IPS DF 6.9 (cell line): Measurements from ENCODE around the gene SULT1A4.
"Not testable (repeated sequence)": the region's sequence is repeated elsewhere in the genome, so short reads cannot be mapped to it uniquely, and the experiment has no call there.

Source experiments
- DNase-seq: peaks from one replicate; pipeline ENCODE4 v3.0.0-alpha.2; 2013; ENCODE audit warnings: low read depth, low spot score
- H3K27ac ChIP-seq: one replicate; pipeline ENCODE4 v1.5.1; 2013; ENCODE audit warnings: low read length, control low read depth
- H3K27me3 ChIP-seq: 2 replicates; pipeline ENCODE4 v1.6.1; 2013; ENCODE audit warnings: mild to moderate bottlenecking, low read length; ENCODE audit not compliant: control insufficient read depth, insufficient read depth
- H3K36me3 ChIP-seq: 2 replicates; pipeline ENCODE4 v1.6.1; 2013; ENCODE audit warnings: low read length; ENCODE audit not compliant: control insufficient read depth, insufficient read depth
- H3K4me1 ChIP-seq: 2 replicates; pipeline ENCODE4 v1.6.1; 2013; ENCODE audit warnings: low read length; ENCODE audit not compliant: control insufficient read depth, insufficient read depth
- H3K4me3 ChIP-seq: 2 replicates; pipeline ENCODE4 v1.5.1; 2013; ENCODE audit warnings: mild to moderate bottlenecking, low read length
- H3K9me3 ChIP-seq: 2 replicates; pipeline ENCODE4 v1.6.1; 2013; ENCODE audit warnings: low read length, inconsistent platforms; ENCODE audit not compliant: control insufficient read depth, insufficient read depth
- WGBS: extraction: QIAGEN DNeasy Blood & Tissue Kit; methylation state at CpG from one replicate; pipeline ENCODE4 v1.1.7; 2013; ENCODE audit warnings: mixed read lengths, missing lambda C conversion rate; ENCODE audit not compliant: insufficient read length, insufficient coverage; 5-methylcytosine and 5-hydroxymethylcytosine counted together

The SULT1A4 gene

DNA sequence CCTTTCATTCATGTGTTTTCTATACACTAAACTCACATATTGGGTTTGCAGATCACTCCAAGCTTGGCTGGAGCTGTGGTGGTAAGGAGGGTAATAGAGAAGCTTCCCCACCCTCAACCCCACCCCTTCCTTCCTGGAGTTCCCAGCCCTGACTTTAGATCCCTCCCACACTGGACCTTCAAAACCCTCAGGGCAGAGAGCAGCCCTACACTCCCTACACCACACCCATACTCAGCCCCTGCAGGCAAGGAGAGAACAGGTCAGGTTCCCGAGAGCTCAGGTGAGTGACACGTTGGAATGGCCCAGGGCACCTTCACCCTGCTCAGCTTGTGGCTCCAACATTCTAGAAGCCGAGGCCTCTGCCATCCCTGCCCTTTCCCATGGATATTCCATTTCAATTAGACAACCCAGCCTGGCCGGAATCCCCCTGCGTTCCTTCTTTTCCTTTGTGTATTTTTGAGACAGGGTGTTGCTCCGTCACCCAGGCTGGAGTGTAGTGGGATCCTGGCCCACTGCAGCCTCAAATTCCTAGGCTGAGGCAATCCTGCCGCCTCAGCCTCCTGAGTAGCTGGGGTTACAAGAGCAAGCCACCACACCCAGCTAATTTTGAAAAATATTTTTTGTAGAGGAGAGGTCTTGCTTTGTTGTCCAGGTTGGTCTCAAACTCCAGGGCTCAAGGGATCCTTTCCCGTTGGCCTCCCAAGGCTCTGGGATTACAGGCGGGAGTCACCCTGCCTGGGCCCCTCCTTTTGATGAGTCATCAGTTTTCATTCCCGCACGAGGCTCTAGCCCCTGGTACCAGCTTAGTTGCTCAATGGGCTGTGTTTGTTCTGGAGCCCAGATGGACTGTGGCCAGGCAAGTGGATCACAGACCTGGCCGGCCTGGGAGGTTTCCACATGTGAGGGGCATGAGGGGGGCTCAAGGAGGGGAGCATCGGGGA is at the start of gene SULT1A4:
SULT1A4 (plus strand) TSS at position 208 of the 941 bp plus-strand sequence. CDS start 1,473 bp downstream, outside the sequence.
- not testable (repeated sequence) for H3K27me3 ChIP-seq, H3K4me3 ChIP-seq, H3K4me1 ChIP-seq, H3K27ac ChIP-seq, H3K36me3 ChIP-seq, DNase-seq, H3K9me3 ChIP-seq
- no CpG with 5 or more reads among the region's 13 CpGs for WGBS

DNA sequence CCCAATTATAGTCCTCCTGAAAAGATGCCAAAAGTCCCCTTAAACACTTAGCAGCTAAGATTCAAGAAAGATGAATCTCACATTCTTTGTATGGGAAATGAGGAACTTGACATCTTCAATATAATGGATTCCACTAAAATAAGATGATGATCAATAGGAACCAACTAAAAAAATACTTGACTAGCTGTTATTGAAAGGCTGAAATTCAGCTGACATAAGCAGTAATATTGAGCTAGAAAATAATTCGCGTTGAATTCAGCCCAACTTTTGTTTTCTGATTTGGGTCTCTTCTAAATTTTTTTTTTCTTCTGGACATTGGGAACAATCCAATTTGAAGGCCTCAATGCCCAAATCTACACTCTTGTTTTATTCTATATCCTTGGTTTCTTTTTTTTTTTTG is 36.1 kb upstream of the SULT1A4 start:
- H3K4me3 ChIP-seq, DNase-seq, H3K27me3 ChIP-seq, H3K4me1 ChIP-seq, H3K9me3 ChIP-seq, H3K36me3 ChIP-seq, H3K27ac ChIP-seq: not testable (repeated sequence)
- no CpG with 5 or more reads among the region's 2 CpGs for WGBS

DNA sequence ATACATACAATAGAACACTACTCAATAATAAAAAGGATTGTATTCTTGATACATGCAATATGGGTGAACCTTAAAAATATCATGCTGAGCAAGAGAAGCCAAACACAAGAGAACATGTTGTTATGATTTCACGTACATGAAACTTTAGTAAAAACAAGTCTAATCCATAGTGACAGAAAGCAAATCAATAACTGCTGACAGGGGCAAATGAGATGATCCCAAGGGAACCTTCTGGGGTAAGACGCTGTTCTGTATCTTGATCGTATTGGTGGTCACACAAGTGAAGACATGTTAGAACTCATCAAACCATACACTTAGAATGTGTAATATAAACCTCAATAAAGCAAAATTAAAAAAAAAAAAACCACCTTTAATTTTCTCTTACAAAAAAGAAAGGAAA is 34.3 kb upstream of the SULT1A4 start:
- not testable (repeated sequence) for DNase-seq, H3K36me3 ChIP-seq, H3K4me3 ChIP-seq, H3K27ac ChIP-seq, H3K27me3 ChIP-seq, H3K9me3 ChIP-seq, H3K4me1 ChIP-seq
- no CpG with 5 or more reads among the region's 3 CpGs for WGBS

DNA sequence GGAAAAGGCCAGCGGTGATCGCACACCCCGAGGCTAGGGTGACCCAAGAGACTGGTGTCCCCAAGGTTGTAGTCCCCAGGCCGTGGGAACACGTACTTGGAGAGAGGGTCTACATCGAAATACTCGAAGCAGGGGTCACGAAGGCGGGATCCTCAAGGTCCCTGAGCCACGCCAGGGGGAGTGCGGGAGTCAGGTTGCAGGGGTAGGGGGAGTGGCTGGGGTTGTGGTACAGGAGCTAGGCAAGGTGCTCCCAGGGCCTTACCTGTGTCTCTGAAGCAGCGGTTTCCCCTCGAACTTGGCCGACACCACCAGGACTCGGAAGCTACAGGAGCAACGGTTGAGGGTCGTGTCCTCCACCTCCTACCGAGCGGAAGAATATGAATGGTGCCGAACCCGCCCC is 6.0 kb upstream of the SULT1A4 start:
- H3K4me3 ChIP-seq, DNase-seq, H3K36me3 ChIP-seq, H3K4me1 ChIP-seq, H3K9me3 ChIP-seq, H3K27me3 ChIP-seq, H3K27ac ChIP-seq: not testable (repeated sequence)
- no CpG with 5 or more reads among the region's 21 CpGs for WGBS

DNA sequence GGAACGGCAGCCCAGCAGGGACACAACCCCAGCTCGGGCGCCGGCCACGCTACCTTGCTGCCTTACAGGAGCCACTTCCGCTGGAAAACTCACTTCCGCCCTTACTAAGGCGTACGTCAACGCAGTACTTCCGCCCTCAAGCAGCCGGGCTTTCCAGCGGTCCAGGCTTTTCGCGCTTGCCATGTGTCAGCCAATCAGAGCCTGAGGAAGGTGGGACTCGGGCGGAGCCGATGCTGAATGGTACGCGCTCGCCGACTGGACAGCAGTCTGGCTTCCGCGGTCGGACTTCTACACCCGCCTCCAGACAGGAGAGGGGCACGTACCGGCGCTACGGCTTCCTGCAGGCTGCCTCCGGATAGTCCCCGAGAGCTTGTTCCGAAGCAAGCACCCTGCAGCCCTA is 5.4 kb upstream of the SULT1A4 start, which contains the start of the genes BOLA2 and SLX1B:
BOLA2 (minus strand) TSS at position 83 of the 400 bp plus-strand sequence. CDS start 98 bp downstream, outside the sequence.
SLX1B (plus strand) TSS at position 265 of the 400 bp plus-strand sequence.
- not testable (repeated sequence) for H3K9me3 ChIP-seq, H3K4me1 ChIP-seq, DNase-seq, H3K36me3 ChIP-seq, H3K27me3 ChIP-seq, H3K4me3 ChIP-seq, H3K27ac ChIP-seq
- WGBS = no CpG with 5 or more reads among the region's 33 CpGs

DNA sequence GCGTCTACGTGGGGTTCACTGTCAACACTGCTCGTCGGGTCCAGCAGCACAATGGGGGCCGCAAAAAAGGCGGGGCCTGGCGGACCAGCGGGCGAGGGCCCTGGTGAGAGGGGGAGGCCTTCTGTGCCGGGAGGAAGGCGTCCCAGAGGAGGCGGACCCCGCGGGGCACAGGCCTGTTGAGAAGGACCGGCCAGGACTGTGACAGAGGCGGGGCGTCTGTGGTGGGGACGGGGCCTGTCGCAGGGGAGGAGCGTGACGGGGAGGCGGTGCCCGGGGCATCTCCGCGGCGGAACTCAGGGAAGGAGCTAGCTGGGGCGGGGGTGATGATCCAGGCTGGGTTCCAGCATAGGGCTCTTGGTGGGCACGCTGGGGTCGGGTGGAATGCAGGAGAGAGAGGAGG is 4.9 kb upstream of the SULT1A4 start:
- not testable (repeated sequence) for H3K36me3 ChIP-seq, H3K27me3 ChIP-seq, DNase-seq, H3K27ac ChIP-seq, H3K4me3 ChIP-seq, H3K9me3 ChIP-seq, H3K4me1 ChIP-seq
- WGBS = no CpG with 5 or more reads among the region's 29 CpGs

DNA sequence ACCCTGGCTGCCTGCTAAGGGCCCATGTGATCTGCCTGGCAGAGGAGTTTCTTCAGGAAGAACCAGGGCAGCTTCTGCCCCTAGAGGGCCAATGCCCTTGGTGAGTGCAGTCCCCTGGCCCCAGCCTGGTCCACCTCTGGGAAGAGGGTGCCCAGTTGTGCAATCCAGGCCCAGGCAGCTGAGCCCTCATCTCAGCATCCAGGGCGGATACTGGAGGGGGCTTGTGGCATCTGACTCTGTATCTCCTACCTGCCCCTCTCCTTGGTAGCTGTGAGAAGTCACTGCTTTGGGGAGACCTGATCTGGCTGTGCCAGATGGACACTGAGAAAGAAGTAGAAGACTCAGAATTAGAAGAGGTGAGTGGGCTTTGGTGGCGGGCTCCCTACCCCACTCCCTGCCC is 2.1 kb upstream of the SULT1A4 start:
- not testable (repeated sequence) for H3K36me3 ChIP-seq, H3K27ac ChIP-seq, H3K4me1 ChIP-seq, H3K27me3 ChIP-seq, H3K9me3 ChIP-seq, H3K4me3 ChIP-seq, DNase-seq
- no CpG with 5 or more reads among the region's 2 CpGs for WGBS

DNA sequence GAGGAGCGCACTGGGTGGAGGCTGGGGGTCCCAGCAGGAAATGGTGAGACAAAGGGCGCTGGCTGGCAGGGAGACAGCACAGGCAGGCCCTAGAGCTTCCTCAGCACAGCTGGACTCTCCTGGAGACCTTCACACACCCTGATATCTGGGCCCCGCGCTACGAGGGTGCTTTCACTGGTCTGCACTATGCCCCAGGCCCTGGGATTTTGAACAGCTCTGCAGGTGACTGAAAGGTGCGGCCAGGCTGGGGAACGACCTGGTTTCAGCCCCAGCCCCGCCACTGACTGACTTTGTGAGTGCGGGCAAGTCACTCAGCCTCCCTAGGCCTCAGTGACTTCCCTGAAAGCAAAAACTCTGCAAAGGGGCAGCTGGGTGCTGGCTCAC is 926 bp downstream of the SULT1A4 start:
- H3K36me3 ChIP-seq, H3K27ac ChIP-seq, H3K27me3 ChIP-seq, H3K9me3 ChIP-seq, H3K4me3 ChIP-seq, H3K4me1 ChIP-seq, DNase-seq: not testable (repeated sequence)
- no CpG with 5 or more reads among the region's 9 CpGs for WGBS

DNA sequence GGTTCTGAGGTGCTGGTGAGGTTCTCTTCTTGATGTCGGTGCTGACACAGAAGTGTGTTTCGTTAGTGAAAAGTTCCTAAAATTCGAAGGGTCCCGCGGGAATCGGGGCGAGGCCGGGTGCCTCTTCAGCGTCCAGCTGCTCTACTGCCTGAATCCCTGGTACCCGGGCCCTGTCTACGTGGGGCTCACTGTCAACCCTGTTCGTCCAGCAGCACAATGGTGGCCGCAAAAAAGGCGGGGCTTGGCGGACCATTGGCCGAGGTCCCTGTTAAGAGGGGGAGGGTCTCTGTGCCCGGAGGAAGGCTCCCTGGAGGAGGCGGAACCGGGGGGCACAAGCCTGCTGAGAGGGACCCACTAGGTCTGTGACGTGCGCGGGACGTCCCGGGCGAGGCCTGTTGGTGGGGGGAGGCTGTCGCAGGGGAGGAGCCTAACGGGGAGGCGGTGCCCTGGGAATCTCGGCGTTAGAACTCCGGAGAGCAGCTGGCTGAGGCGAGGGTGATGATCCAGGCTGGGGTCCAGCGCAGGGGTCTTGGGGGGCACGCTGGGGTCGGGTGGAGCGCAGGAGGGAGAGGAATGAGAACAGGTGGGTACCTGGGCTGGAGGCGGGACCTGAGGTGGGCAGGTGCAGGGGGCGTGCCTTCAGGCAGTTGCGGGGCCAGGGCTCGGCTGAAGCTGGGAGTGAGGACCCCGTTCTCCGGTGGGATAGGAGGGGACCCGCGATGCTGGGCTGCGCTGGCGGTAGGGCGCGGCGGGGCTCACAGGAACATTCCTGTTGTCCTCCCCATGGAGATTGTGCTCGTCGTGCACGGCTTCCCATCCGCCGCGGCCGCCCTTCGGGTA is 6.5 kb downstream of the SULT1A4 start:
- not testable (repeated sequence) for H3K27ac ChIP-seq, H3K9me3 ChIP-seq, H3K27me3 ChIP-seq, DNase-seq, H3K4me1 ChIP-seq, H3K36me3 ChIP-seq, H3K4me3 ChIP-seq
- WGBS = no CpG with 5 or more reads among the region's 57 CpGs

DNA sequence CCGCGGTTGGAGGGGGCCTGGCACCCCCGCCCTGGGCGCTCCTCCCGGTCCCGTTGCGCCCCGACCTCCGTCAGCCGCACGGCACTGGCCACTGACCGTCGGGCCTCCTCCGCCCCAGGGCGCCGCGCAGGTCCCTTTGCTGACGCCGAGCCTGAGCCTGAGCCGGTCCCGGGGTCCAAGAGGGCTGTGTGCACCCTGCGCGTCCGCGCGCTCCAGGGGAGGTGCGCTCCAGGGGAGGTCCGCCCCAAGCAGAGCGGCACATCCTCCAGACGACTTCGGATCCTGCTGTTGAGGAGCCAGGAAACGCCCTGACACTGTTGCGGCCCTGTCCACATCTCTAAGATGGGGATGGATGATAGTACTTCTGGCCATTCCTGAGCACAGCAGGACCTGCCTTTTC is 7.2 kb downstream of the SULT1A4 start:
- H3K27me3 ChIP-seq, H3K4me3 ChIP-seq, H3K27ac ChIP-seq, H3K36me3 ChIP-seq, DNase-seq, H3K4me1 ChIP-seq, H3K9me3 ChIP-seq: not testable (repeated sequence)
- no CpG with 5 or more reads among the region's 33 CpGs for WGBS
